NCI-H1436 (cell line): ENCODE results near the gene MAP4K2.

ENCODE experiments used
- DNase-seq: peaks from one replicate; lab custom pipeline; 2025; lab: John Stamatoyannopoulos, UW

The MAP4K2 gene

DNA sequence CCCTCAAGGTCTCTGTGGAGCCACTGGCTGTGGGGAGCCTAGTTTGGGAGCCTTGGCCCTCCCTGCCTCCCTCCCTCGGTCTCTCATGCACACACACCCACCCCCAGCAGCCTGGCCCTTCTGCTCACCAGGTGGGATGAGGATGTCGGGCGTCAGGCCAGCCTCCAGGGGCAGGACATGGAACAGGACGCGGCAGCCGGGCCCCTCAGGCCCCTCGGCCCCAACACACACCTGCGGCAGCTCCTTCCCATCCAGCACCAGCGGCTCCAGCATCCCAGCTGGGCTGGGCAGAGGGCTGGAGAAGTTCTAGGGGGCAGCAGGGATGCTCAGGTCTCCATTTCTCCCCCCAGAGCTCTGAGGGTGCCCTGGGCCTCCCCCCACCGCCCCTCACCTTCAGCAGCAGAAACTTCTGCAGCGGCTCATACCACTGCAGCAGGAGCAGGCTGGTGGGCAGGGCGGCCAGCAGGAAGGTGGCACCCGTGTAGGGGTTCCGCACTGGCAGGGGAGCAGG, 11.2 kb downstream of the MAP4K2 start:
- DNase-seq = no peak

DNA sequence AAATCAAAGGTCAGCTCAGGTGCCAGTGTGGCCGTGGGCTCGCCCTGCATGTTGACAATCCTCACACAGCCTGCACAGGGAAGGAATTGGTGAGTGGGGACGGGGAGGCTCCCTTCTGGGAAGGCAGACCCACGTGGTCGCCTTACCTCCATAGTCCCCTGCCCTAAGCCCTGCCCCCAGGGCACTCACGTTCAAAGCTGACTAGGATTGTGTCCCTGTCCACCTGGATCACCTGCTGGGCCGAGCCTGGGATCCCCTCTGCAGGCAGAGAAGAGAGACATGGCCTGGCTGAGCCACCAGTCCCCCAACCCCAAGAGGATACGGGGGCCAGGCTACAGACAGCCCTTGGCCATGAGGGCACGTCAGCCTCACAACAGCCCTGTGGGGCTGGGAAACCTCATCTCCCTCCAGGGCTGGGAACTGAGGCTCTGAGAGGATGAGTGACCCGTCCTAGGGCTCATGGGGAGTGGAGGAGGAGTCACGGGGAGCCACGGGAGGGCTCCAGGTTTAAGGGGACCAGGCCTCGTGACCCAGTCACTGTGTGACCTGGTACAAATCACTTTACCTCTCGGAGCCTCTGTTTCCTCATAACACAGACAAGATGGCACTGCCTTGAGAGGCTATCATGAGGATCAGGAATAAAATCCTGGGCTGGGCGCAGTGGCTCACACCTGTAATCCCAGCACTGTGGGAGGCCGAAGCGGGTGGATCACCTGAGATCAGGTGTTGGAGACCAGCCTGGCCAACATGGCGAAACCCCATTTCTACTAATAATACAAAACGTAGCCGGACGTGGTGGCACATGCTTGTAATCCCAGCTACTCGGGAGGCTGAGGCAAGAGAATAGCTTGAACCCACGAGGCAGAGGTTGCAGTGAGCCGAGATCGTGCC, 12.6 kb downstream of the MAP4K2 start:
- no peak for DNase-seq

DNA sequence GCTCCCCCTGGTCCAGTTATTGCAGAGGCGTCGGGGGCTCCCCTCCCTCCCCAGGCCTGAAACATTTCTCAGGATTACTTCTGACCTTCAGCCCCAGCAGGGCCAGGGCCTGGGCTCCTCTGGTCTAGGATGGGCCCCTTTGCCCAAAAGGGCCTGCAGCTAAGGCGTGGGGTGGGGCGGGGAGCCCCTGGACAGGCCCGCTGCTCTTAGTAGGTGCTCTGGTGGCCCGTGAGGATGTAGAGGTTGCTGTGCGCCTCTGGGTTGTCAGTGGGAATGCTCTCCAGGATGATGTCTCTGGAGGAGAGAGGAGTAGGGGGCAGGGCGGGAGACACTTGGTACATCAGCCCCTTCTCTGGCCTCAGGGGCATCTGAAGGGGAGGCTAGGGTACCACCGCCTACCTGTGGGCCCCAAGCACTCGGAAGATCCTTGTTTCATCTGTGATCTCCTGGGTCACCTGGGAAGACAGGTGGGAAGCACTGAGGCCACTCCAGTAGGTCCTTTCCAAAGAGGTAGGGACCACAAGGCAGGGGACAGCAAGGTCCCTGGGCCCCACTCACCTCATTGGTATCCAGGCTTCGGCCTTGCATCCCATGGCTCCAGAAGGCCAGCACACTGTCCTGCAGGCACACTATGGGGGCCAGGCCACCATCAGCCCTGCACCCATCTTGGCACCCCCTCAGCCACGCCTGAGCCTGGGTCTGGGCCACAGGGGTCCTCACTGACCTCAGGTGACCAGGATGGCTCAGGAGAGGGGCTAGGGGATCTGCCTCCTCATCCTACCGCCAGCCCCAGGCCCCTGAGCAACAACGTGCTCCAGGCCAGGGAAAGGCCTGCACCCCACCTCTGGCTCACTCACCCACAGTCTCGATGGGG, 13.4 kb downstream of the MAP4K2 start:
- DNase-seq = no peak

DNA sequence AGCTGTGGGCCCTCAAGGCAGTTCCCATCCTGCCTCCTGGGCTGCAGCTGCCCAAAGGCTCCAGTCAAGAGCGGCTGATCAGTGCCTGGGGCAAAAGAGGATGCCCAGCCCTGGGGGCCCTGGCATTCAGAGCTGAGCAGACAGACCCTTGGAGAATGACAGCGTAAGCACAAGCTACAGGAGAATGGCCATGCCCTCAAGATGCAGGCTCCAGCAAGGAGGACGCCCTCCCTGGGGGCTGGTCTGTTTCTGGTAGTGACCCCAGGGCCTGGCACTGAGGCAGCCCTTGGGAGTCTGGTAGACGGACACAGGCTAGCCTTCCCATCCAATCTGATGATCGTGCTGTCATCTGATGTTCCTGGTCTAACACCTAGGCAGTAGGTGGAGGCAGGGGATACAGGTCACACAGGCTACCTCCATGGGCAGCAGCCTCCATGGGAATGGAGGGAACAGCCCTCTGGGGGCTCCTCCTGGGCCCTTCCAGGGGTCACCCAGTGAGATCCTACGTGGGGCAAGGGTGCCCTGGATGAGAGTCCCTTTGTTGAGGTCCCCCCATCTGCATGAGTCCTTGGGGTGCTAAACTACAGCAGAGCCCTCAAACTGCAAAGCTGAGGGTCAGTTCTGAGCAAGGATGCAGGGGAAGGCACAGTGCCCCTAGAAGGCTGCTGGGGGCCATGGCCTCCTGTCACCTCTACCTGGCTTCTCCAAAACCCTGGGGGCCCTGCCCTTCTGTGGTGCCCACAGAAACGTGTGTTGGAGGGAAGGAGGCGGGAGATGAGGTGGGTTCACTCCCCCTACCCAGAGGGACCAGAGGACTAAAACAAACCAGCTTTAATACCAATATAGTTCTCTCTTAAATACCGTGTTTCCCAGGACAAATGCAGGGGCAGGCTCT, 14.4 kb downstream of the MAP4K2 start:
- DNase-seq = no peak

DNA sequence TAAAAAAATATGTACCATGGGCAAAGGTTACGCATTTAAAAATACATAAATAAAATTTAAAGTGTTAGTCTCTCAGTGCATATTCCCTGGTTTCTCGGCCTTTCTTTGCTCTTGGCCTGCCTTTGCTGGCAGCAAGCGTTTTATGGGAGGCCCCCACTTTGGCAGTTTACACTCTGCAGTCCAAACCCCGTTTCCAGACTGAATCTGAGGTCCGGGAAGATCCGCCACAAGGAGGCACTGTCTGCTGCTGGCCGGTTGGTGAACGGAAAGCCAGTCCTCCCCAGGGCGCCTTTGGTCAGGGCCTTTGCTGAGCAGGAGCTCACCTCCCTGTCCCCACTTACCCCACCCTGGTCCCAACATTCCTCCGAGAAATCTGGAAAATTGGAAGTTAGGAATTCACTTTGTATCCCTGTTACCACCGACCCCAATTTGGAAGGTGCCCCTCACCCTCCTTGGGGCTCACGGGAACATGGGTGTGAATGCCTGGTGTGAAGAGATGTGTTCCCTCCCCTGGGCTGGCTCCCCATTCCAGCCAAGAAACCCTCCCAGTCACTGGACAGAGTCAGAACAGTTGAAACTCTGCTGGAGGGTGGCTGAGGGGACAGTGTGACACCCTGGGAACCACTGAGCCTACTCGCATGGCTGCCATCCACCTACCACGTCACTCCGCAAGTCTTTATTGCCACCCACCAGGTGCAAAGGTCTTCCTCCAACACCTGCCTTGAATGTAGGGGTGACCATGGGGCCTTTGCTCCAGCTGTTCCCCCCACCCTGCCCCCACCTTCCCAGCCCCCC, 15.3 kb downstream of the MAP4K2 start:
- no peak for DNase-seq

DNA sequence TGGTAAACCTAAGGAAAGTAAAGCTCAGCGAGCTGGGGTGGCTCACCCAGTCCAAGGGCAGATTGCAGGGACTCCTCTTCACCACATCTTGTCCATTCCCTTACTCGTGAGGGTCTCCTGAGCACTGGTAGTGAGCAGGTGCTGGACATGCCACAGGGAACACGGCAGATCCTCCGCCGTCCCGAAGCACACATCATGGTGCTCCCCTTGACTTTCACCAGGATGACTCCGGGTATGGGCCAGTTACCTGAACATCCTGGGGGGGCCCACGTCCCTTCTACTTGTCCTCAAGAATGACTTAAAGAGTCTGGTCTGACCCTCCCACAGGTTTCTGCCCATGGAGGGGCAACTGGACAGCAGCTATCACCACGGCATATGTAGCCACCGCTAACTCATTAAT, 16.7 kb downstream of the MAP4K2 start:
- DNase-seq = no peak

DNA sequence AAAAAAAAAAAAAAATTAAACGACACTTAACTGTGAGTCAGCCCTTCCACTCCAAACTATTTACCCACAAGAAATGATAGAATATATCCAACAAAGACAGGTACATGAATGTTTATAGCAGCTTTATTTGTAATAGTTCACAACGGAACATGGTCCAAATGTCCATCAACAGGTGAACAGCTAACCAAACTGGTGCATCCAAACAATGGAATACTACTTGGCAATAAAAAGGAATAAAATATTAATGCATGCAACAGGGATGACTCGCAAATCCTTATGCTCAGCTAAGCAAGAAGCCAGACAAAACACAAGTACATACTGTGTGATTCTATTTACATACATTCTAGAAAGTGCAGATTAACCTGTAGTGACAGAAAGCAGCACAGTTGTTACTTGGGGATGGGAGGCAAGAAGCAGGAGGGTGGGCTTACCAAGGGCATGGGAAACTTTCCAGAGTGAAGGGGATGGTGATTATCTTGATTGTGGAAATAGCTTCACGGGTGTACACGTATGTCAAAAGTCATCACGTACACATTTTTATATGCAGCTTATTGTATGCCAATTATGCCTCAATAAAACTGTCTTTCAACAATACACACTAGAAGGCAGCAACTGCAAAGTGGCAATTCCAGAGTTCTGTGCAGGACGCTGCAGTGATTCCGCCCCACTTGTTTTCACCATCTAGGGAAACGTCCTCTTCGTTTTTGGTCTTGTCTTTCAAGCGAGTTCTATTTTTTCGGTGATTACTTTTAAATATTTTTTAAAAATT, 18.0 kb downstream of the MAP4K2 start:
- DNase-seq = no peak

DNA sequence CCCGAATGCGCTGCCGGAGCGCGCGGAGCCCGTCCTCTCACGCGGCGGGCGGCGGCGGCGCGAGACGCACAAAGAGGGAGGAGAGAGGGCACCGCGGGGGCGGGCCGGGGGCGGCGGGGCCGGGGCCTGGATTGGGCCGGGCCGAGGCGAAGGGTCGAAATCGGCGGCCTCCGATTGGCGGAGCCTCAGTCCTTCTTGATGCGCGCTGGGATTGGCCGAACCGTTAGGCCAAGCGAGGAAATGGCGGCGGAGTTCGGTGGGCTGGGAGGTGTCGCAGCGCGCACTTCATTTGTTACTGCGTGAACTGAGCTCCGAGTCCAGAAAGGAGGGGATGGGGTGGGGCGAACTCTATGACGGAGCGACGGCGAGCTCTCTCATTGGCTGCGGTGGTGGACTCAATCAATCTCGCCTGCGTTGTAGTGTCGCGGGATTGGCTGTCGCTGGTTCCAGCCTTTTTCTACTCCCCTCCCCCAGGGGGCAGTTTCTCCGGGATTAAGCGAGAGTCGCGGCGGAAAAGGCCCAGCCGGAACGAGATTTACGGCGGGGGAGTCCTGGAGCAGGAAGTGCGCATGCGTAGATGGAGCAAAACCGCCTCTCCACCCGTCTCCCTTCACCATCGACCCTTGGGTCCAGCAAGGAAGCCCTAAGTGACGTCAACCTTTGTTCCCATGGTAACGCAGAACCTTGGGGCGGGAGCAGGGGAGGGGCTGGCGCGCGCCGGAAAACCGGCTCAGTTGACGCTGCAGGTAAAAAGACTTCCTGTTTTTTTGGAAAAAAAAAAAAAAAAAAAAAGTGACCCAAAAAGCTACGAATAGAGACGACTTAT, 24.3 kb downstream of the MAP4K2 start, which contains the start of gene SF1:
TSS of gene SF1 (minus strand) at position 70 of the 826 bp plus-strand sequence. CDS start 150 bp downstream, outside the sequence.
- peak; percentile 100 for DNase-seq

DNA sequence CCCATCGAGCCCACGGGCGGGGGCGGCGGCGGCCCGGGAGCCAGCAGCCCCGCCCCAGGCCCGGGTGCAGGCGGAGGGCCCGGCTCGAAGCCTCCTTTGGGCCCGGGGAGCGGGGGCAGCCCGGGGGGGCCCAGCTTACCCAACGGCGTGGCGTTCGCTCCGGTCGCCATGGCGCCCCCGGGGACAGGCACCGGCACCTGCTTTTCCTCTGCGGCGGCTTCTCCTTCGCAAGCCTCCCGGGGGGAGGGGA, 24.9 kb downstream of the MAP4K2 start:
- no peak for DNase-seq

DNA sequence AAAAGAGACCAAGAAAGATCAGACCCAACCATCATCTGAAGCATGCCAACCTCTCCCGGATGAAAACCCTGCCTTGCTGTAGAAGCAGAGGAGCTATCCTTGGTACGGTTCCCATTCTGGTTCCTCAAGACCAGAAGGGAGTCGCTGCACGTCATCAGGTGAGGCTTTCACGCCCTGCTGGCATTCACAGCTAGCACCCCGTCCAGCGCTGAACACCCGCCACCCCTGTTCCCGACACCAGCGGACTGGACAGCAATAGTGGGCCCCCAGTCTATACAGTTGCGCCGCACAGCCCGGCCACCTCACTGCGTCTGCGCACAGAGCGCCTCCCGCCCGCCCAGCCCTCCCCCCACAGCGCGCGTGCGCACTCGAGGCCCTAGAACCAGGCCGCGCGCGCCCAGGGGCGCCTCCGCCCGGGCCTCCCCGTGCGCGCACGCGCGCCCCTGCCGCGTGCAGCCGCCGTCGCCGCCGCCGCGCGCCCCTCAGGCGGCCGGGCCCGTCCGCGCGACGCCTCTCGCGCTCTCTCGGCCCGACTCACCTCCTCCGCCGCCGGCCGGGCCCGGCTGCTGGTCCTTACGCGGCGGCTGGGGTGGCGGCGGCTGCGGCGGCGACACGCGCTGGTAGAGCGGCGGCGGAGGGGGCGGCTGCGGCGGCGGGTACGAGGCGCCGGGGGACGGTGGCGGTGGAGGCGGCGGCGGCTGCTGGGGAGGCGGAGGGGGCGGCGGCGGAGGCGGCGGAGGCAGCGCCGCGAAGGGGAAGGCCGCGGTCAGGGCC, 25.4 kb downstream of the MAP4K2 start:
- peak; percentile 76 for DNase-seq

DNA sequence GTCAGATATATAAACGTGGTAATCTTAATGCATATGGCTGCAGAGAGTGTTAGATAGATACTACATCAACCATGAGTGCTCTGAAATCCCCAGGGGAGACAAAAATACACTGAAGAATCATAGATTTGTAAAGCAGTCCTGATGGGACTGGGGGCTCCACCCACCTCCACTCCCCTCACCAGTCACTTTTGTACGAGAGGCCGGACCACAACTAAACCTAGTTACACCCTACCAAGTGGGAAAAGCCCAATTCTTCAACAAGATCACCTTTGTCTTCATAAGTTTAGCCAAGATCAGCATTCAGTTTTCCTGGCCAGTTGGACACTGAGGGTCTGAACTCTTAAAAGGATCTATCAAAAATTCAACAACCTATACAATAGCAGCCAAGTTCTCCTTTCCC, 26.1 kb downstream of the MAP4K2 start:
- DNase-seq = no peak

DNA sequence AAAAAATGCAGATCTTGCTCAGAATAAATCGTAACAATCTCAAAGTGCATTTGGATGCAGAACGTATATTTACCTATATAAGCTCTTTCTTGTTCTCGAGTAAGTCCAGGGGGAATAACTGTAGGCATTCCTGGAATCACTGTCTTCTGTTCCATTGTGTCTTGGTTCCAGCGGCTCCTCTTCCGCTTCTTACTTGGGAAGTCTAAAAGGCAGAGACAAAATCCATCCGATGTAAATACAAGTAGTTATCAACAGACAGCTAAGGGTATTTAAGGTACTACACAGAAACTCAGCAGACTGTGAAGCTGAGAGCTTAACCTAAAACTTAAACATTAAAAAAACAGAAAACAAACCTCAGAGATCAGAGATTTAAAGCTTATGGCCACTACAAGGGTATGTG, 26.6 kb downstream of the MAP4K2 start:
- DNase-seq = no peak

DNA sequence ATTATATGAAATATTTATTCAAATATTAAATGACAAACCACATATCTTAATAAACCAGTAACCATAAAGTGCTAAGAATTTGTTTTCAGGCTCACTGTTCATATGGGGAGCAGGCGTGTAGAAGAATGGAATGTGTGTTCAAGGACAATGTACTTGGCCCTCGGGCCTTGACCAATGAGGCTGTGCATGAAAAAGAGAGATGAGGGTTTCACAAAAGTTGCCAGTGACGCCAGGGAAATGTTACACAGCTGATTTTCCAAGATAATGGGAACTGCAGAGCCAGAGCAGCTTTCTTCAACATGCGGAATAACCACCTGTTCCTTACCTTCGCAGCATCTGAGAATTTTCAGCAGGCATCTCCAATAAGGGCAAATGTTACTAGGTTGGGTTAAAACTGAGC, 28.9 kb downstream of the MAP4K2 start:
- DNase-seq = no peak

DNA sequence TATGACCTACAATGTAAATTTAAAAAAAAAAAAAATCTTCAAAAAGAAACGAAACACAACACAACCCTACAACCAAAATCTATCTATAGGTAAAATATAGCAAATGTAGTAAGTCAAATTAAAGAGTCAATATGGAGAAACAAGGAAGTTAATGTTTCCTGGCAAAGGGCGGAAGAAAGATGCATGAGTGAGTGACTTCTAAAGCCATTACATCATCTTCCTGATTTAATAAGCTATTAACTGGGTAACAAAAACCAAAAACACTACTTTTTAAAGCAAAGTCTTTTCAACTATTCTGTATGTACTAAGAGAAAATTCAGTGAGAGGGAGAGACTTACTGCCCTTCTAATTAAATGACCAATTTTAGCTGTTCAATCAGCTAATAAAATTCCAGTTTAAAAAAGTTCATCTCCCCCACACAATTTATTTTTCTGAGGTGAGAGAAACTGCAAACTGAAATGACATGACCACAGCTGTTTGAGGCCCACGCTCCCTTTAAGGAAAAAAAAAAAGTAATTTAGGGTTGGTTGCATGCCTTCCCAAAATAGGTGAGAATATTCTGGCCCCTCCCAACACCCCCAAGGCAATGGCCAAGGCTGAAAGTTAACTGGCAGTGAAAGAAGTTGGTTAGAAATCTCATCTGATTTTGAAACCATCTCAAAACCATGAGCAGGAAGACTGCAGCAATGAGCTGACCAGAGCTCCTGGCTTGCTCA, 30.6 kb downstream of the MAP4K2 start:
- no peak for DNase-seq

DNA sequence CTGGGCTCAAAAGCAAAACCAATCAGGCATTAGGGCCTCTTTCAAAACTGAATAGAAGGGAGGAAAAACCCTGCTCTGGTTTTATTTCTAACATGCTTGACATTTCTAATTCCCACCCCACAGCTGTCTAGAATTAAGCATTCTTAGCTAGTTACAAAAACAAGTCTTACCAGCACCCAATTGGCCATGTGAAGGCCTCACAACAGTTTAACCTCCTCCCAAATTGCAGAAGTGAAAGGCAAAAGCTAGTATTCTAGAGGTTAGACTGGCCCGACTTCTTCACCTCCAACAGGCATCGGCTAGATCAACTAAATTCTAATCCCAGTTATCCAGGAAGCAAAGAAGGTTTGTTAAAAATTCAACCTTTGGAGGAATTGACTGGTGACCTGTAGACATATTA, 31.2 kb downstream of the MAP4K2 start:
- no peak for DNase-seq

DNA sequence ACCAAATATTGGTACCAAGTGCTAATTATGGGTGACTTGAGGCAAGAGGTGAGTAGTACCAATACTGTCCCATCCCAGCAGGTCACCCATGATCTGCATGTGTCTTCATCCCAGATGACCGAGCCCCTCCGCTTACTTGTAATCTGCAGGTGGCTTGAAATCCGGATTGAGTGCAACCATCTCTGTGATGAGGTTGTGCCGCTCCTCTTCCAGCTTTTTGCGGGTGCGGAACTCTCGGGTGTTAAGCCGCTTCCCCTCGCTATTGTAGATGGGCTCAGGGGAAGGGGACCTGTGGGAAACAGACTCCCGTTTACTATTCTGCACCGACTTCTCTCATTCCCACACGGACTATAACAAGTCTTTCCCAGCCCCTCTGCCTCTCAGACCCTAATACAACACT, 32.9 kb downstream of the MAP4K2 start:
- no peak for DNase-seq

DNA sequence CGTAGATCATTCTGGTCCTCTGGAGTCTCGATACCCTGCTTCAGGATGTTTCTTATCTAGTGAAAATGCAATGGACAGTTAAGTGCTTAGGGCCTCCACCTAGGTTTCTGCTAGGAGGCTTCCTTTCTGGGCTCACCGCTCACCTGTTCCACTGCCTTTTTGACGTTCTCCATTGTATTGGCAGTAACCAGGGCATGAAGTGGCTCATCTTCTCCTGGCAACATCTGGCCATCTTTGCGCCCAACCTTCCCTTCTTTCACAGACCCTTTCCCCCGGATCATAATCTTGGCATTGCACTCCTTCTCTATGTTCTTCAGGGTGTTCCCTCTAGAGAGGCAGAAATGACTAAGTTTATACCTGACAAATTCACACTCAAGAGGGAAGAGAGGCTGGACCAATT, 33.7 kb downstream of the MAP4K2 start:
- DNase-seq = no peak

DNA sequence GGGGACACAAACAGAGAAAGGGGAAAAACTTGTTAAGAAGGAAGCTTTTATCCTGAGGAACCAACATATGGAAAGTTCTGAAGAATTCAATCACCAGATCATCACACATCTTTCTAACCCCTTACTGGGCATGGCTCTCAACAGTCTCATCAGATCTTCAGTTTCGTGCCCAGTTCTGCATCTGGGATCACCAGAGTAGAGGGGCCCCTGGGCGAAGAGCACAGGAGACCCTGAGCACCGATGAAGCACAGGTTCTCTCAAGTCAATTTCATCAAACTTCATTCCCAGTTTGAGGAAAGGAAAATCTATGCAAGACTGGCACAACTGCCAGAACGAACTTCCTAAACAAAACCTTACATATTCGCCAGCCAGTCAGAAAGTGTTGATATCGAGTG, 34.7 kb downstream of the MAP4K2 start:
- DNase-seq = no peak
